Testis (tissue), 3 donors: ENCODE measurements around the gene JAKMIP1. TPM values are rescaled to one million over a fixed set of nuclear protein-coding genes. Genes with fewer than 3 reads are reported as not detected.

Experiments
- DNase-seq: peaks from one replicate; pipeline ENCODE4 v3.0.0-alpha.2; 2019
- H3K27ac ChIP-seq, 2 donors: fragments of 200-600 bp; sonication (generic); one replicate each; pipeline ENCODE4 v1.5.1; 2019
- H3K27me3 ChIP-seq: fragments of 200-600 bp; sonication (generic); one replicate; pipeline ENCODE4 v1.5.1; 2019
- H3K36me3 ChIP-seq: fragments of 200-600 bp; sonication (generic); one replicate; pipeline ENCODE4 v1.5.1; 2017; ENCODE audit warnings: low read depth; ENCODE audit errors: missing control alignments
- H3K4me1 ChIP-seq: fragments of 200-600 bp; sonication (generic); one replicate; pipeline ENCODE4 v1.5.1; 2019
- H3K4me3 ChIP-seq, 2 donors: fragments of 200-600 bp; sonication (generic); one replicate each; pipeline ENCODE4 v1.5.1; 2017 to 2019
- H3K9me3 ChIP-seq: fragments of 200-600 bp; sonication (generic); one replicate; pipeline ENCODE4 v1.5.1; 2017
- CTCF ChIP-seq, 3 experiments: fragments of 450-650 bp in 2 of 3; fragments of 200-600 bp in 1 of 3; sonication (generic) in 1 of 3; IDR thresholded peaks; one replicate each; pipeline ENCODE4 v1.5.1; 2016 to 2019; ENCODE audit warnings: antibody characterized with exemption in 3 of 3, mild to moderate bottlenecking in 2 of 3, moderate library complexity in 1 of 3
- POLR2A ChIP-seq: fragments of 450-650 bp; IDR thresholded peaks from one replicate; pipeline ENCODE4 v1.6.1; 2017; ENCODE audit warnings: antibody characterized with exemption, mild to moderate bottlenecking, moderate library complexity
- WGBS, 2 donors: methylation state at CpG; one replicate each; pipeline ENCODE4 v1.1.5; 2018; 5-methylcytosine and 5-hydroxymethylcytosine counted together
- intact Hi-C: fragments of 100-400 bp; cut with DNase I; formaldehyde crosslinking; loops from one replicate; pipeline ENCODE4 v1.15.1; 2023; ENCODE audit warnings: low total_unique reads
- polyA plus RNA-seq: library from polyadenylated mRNA; stranded (reverse); fragments of 350-450 nt; fragmentation: Illumina TruSeq; extraction: RNeasy Lipid Tissue Mini Kit (QIAGEN cat#74804); gene quantifications from one replicate; pipeline ENCODE4 v1.2.3, GENCODE V29; 2014; ENCODE audit warnings: low read depth, low replicate concordance; ENCODE audit not compliant: insufficient read depth
- total RNA-seq, 2 donors: library from RNA; depleted of rRNA; stranded (reverse); fragments of >200 nt; gene quantifications; one replicate each; pipeline ENCODE4 v1.2.3, GENCODE V29; 2016

JAKMIP1 gene
- total and polyA plus RNA-seq, 3 donors from 2014 or later, result 10.7 to 18.1 (median 15.2) TPM

GRCh38 chr4:6232836-6233785 lies 32.8 kb upstream of the JAKMIP1 start:
- 93 to 94% methylated on average over 20 to 30 of the region's 30 CpGs for WGBS, 2 donors
- Histone ChIP-seq H3K4me3 (no peak overlapping the region), H3K27ac (no peak overlapping the region), H3K4me1 (no peaks in the 10 kb centered on the region), H3K36me3 (no peaks in the 10 kb centered on the region), H3K9me3 (no peaks in the 10 kb centered on the region), H3K27me3 (no peaks in the 10 kb centered on the region)
- intact Hi-C loops, result no loop called here
- no peak for DNase-seq
- TF ChIP-seq CTCF (IDR thresholded peaks at IDR 0.05), result no peak
- TF ChIP-seq POLR2A, result no peak

GRCh38 chr4:6231663-6232165 lies 31.4 kb upstream of the JAKMIP1 start:
- Histone ChIP-seq H3K36me3 (no peaks in the 10 kb centered on the region), H3K27me3 (no peaks in the 10 kb centered on the region), H3K4me1 (no peaks in the 10 kb centered on the region), H3K9me3 (no peaks in the 10 kb centered on the region), H3K4me3 (no peak overlapping the region), H3K27ac (no peak overlapping the region)
- DNase-seq, result no peak
- 81 to 83% methylated on average over 7 of the region's 7 CpGs for WGBS, 2 donors
- intact Hi-C loops, result no loop called here
- no peak for TF ChIP-seq CTCF (IDR thresholded peaks at IDR 0.05)
- no peak for TF ChIP-seq POLR2A

- H3K4me1 ChIP-seq, result no peaks in the 10 kb centered on the region
- no peak overlapping the region for H3K4me3 ChIP-seq
- H3K36me3 ChIP-seq, result no peaks in the 10 kb centered on the region
- TF ChIP-seq CTCF (IDR thresholded peaks at IDR 0.05) (no peak), POLR2A (no peak)
- H3K9me3 ChIP-seq, result no peaks in the 10 kb centered on the region
- intact Hi-C loops, result no loop called here
- H3K27ac ChIP-seq, result no peak overlapping the region
- DNase-seq, result peak; percentile 8
- no peaks in the 10 kb centered on the region for H3K27me3 ChIP-seq
- WGBS, 2 donors, result 89 to 93% methylated on average over 15 to 21 of the region's 21 CpGs
Measured at GRCh38 chr4:6230827-6231662, 30.7 kb upstream of the JAKMIP1 start.

GRCh38 chr4:6230502-6230785 lies 30.1 kb upstream of the JAKMIP1 start:
- no peaks in the 10 kb centered on the region for H3K36me3 ChIP-seq
- no peaks in the 10 kb centered on the region for H3K4me1 ChIP-seq
- H3K4me3 ChIP-seq, result no peak overlapping the region
- no peaks in the 10 kb centered on the region for H3K27me3 ChIP-seq
- DNase-seq, result peak; percentile 8
- intact Hi-C loops, result no loop called here
- WGBS, 2 donors, result 0 to 59% methylated on average over 1 to 3 of the region's 3 CpGs
- no peak overlapping the region for H3K27ac ChIP-seq
- no peak for TF ChIP-seq CTCF (IDR thresholded peaks at IDR 0.05)
- TF ChIP-seq POLR2A, result no peak
- no peaks in the 10 kb centered on the region for H3K9me3 ChIP-seq
